HL-60 (cell line): ENCODE data around the gene DYNC1H1.

Experiments used
- DNase-seq, 2 experiments: peaks; one replicate each; pipeline ENCODE4 v3.0.0-alpha.2; 2010 to 2020; ENCODE audit warnings: low read depth in 1 of 2, low spot score in 1 of 2
- H3K27ac ChIP-seq: fragments of 250-450 bp; sonication (Bioruptor Pico); replicated peaks from 2 replicates; pipeline ENCODE4 v1.5.1; 2020; ENCODE audit warnings: mild to moderate bottlenecking, moderate library complexity
- H3K27me3 ChIP-seq: fragments of 250-450 bp; sonication (Bioruptor Pico); 2 replicates; pipeline ENCODE4 v1.5.1; 2021; ENCODE audit warnings: mild to moderate bottlenecking, moderate library complexity; ENCODE audit not compliant: insufficient read depth, poor library complexity, severe bottlenecking
- H3K4me3 ChIP-seq: replicated peaks from 2 replicates; pipeline ENCODE4 v1.5.1; 2011; ENCODE audit warnings: mild to moderate bottlenecking, control low read depth, low read length; ENCODE audit not compliant: insufficient read depth
- GABPA ChIP-seq: IDR thresholded peaks from 2 replicates; pipeline ENCODE4 v1.6.1; 2012; ENCODE audit warnings: low read depth
- POLR2AphosphoS5 ChIP-seq: IDR thresholded peaks from 2 replicates; pipeline ENCODE4 v1.6.1; 2012; ENCODE audit warnings: low read depth
- SPI1 ChIP-seq: IDR thresholded peaks from 2 replicates; pipeline ENCODE4 v1.6.1; 2012; ENCODE audit warnings: low read depth, mild to moderate bottlenecking, borderline replicate concordance
- TF ChIP-seq, protein P1 (sequence below): IDR thresholded peaks from one replicate; pipeline ENCODE4 v1.5.1; 2011; ENCODE audit warnings: low read length, control low read depth, inconsistent platforms; ENCODE audit not compliant: insufficient read depth
- TF ChIP-seq, protein P2 (sequence below): IDR thresholded peaks from 2 replicates; pipeline ENCODE4 v1.6.1; 2012; ENCODE audit warnings: low read depth; ENCODE audit not compliant: insufficient replicate concordance

DYNC1H1 gene

DNA sequence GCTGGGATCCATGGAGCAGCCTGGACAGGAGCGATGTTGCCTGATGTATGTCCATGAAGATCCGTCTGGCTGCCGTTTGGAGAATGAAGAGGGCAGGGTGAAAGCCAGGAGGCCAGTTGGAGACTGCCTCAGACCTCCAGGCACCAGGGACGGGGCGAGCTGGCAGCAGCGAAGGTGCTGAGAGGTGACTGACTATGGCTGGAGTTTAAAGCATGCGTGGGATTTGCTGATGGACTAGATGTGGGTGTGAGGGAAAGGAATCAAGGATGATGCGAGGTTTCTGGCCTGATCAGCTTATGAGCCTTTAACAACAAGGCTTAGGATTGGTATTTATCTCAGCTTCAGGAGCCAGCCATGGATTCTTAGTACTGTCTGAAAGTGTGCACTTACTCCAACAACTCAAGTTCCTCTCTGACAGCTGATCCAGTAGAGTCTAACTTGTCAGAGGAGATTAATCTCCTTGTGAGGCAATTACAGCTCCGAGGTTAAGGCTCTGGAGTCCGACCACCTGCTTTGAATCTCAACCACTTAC, 49.4 kb downstream of the DYNC1H1 start:
- Histone ChIP-seq H3K27ac (no peak overlapping the region), H3K4me3 (no peak overlapping the region), H3K27me3 (no peaks in the 10 kb centered on the region)
- no peak for TF ChIP-seq GABPA
- TF ChIP-seq SPI1, result no peak
- TF ChIP-seq, protein P1, sequence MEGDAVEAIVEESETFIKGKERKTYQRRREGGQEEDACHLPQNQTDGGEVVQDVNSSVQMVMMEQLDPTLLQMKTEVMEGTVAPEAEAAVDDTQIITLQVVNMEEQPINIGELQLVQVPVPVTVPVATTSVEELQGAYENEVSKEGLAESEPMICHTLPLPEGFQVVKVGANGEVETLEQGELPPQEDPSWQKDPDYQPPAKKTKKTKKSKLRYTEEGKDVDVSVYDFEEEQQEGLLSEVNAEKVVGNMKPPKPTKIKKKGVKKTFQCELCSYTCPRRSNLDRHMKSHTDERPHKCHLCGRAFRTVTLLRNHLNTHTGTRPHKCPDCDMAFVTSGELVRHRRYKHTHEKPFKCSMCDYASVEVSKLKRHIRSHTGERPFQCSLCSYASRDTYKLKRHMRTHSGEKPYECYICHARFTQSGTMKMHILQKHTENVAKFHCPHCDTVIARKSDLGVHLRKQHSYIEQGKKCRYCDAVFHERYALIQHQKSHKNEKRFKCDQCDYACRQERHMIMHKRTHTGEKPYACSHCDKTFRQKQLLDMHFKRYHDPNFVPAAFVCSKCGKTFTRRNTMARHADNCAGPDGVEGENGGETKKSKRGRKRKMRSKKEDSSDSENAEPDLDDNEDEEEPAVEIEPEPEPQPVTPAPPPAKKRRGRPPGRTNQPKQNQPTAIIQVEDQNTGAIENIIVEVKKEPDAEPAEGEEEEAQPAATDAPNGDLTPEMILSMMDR, result no peak
- TF ChIP-seq, protein P2, sequence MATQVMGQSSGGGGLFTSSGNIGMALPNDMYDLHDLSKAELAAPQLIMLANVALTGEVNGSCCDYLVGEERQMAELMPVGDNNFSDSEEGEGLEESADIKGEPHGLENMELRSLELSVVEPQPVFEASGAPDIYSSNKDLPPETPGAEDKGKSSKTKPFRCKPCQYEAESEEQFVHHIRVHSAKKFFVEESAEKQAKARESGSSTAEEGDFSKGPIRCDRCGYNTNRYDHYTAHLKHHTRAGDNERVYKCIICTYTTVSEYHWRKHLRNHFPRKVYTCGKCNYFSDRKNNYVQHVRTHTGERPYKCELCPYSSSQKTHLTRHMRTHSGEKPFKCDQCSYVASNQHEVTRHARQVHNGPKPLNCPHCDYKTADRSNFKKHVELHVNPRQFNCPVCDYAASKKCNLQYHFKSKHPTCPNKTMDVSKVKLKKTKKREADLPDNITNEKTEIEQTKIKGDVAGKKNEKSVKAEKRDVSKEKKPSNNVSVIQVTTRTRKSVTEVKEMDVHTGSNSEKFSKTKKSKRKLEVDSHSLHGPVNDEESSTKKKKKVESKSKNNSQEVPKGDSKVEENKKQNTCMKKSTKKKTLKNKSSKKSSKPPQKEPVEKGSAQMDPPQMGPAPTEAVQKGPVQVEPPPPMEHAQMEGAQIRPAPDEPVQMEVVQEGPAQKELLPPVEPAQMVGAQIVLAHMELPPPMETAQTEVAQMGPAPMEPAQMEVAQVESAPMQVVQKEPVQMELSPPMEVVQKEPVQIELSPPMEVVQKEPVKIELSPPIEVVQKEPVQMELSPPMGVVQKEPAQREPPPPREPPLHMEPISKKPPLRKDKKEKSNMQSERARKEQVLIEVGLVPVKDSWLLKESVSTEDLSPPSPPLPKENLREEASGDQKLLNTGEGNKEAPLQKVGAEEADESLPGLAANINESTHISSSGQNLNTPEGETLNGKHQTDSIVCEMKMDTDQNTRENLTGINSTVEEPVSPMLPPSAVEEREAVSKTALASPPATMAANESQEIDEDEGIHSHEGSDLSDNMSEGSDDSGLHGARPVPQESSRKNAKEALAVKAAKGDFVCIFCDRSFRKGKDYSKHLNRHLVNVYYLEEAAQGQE, result no peak
- TF ChIP-seq POLR2AphosphoS5, result no peak
- no peak for DNase-seq

DNA sequence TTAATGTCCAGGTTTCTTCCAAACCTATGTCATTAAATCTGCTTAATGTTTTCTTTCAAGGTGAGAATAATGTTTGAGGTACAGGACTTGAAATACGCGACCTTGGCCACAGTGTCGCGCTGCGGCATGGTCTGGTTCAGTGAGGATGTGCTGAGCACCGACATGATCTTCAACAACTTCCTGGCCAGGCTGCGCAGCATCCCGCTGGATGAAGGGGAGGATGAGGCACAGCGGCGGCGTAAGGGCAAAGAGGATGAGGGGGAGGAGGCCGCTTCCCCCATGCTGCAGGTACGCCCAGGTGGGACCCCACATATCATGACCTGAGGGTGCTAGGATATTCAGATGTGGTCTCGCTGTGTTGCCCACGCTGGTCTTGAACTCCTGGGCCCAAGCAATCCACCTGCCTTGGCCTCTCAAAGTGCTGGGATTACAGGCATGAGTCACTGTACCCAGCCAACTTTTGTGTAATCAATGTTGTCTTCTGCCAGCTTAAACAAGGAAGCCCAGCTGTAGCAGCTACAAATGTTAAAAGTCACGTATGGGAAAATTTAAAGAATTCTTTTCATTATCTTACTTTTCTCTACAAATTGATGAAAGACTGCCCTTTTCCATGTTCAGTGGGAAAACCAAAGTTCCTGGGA, 50.8 kb downstream of the DYNC1H1 start:
- Histone ChIP-seq H3K4me3 (no peak overlapping the region), H3K27ac (no peak overlapping the region), H3K27me3 (no peaks in the 10 kb centered on the region)
- no peak for DNase-seq
- TF ChIP-seq POLR2AphosphoS5, result no peak
- no peak for TF ChIP-seq GABPA
- TF ChIP-seq SPI1, result no peak
- TF ChIP-seq, protein P2, result no peak
- TF ChIP-seq, protein P1, result no peak

DNA sequence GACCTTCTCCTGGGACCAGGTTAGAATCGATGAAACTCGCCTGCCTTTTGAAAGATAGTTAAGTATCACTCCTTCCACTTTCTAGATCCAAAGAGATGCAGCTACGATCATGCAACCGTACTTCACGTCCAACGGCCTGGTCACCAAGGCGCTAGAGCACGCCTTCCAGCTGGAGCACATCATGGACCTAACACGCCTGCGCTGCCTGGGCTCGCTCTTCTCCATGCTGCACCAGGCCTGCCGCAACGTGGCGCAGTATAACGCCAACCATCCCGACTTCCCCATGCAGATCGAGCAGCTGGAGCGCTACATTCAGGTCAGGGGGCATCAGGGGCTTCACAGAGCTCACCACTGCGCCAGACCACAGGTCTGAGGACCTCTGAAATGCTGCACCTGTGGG, 51.4 kb downstream of the DYNC1H1 start:
- no peak for DNase-seq
- TF ChIP-seq, protein P2, result no peak
- TF ChIP-seq GABPA, result no peak
- H3K27ac ChIP-seq, result no peak overlapping the region

More for the DNA sequence above, 51.4 kb downstream of the DYNC1H1 start:
- Histone ChIP-seq H3K27me3 (no peaks in the 10 kb centered on the region), H3K4me3 (no peak overlapping the region)
